Islet precursor cell (in vitro differentiated cells): ENCODE data around the gene TM4SF4.

ENCODE experiments used
- DNase-seq: peaks from one replicate; pipeline ENCODE4 v3.0.0-alpha.2; 2018

TM4SF4 gene

DNA sequence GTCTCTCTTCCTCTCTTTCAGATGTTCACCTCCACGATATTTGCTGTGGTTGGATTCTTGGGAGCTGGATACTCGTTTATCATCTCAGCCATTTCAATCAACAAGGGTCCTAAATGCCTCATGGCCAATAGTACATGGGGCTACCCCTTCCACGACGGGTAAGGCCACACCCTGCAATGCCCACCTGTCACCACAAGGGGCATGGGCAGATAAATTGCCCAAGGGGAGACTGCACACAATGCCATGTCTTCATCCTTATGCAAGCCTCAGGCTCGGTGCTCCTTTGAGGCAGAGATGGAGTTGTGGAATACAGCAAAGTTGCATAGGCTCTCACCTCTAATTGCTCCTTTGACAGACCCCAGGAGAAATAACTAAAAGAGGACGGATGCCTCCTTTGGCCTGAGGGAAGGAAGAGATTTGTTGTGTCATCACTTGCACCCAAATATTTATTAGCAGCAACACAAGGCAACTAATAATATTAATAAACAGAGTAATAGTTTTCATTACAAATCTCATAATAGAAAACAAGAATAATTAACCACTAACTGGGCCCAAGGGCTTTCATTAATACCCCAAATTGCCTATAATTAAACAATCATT, 13.2 kb downstream of the TM4SF4 start:
- no peak for DNase-seq

GRCh38 chr3:149489060-149489690, 14.7 kb downstream of the TM4SF4 start:
- DNase-seq: no peak

- no peak for DNase-seq
Observed at GRCh38 chr3:149490260-149490971, 15.9 kb downstream of the TM4SF4 start.

DNA sequence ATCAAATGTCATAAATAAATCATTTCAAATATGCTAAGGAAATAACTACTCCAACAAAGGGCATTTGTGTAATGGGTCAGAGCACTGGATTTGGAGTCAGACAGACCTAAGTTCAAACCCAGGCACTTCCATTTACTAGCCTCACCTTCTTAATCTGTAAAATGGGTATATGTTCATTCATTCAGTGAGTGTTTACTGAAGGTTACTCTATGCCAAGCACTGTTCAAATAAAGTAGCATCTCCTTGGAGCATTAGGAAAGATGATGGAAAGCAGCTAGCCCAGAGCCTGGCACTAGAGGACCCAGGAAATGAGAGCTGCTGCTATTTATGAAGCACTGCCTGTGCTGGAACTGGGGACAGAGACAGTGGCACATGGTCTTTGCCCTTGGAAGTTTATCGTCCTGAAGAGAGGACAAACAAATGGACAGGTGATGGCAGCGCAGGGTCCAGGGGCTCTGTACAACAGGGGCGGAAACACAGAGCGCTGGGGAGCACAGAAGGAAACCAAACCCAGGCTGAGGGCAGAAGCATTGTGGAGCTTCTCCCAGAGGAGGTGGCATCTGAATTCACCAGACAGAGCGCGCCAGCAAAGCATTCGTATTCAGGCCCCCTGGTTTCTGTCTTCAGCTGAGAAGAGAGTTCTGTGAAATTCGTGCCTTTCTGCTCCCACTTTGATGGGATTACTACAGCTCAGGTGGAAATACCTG, 19.0 kb downstream of the TM4SF4 start:
- DNase-seq: no peak

DNA sequence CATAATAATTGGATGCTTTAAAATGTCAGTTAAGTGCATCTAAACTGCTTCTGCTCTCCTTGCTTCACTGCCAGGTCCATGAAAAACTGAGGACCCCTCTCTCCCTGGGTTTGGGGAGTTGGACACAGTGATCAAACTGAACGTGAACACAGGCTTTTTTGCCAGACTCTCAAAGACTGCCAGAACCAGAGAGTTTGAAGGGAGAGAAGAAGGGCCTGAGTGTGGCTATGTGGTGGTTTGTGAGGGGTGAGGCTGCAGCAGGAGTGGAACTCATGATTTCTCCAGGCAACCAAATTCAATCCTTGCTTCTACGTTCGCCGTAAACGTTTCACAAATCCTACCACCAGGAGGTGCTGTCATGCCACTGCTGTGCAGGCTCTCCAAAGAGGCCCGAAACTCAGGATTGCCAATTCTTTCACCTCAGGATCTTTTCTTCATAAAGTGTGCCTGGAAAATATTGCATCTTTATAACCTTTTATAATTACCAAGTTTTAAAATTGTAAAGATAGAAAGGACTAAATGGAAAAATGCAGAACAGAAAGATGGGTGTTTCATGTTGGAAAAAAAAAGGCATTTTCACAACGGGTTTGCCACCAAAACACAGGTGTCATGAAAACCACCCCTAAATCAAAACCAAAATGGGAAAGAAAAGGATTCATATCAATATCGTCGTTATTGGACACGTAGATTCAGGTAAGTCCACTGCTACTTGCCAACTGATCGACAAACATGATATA, 19.7 kb downstream of the TM4SF4 start:
- peak; percentile 84 for DNase-seq

DNA sequence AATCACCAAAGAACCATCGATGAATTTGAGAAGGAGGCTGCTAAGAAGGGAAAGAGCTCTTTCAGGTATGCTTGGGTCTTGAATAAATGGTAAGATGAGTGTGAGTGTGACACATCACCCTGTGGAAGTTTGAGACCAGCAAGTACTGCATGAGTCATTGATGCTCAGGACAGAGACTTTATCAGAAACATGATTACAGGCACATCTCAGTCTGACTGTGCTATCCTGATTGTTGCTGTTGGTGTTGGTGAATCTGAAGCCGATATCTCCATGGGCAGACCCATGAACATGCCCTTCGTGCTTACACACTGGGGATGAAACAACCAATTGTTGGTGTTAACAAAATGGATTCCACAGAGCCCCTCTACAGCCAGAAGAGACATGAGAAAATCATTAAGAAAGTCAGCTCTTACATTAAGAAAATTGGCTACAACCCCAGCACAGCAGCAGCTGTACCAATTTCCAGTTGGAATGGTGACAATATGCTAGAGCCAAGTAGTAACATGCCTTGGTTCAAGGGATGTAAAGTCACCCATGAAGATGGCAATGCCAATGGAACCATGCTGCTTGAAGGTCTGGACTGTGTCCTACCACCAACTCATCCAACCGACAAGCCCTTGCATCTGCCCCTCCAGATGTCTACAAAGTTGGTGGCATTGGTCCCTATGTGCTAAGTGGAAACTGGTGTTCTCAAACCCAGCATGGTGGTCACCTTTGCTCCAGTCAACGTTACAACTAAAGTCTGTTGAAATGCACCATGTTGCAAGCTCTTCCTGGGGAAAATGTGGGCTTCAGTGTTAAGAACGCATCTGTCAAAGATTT, 20.5 kb downstream of the TM4SF4 start:
- no peak for DNase-seq

GRCh38 chr3:149495581-149496125, 21.2 kb downstream of the TM4SF4 start:
- DNase-seq: no peak

- DNase-seq: no peak
Observed at GRCh38 chr3:149496891-149497290, 22.4 kb downstream of the TM4SF4 start.

DNA sequence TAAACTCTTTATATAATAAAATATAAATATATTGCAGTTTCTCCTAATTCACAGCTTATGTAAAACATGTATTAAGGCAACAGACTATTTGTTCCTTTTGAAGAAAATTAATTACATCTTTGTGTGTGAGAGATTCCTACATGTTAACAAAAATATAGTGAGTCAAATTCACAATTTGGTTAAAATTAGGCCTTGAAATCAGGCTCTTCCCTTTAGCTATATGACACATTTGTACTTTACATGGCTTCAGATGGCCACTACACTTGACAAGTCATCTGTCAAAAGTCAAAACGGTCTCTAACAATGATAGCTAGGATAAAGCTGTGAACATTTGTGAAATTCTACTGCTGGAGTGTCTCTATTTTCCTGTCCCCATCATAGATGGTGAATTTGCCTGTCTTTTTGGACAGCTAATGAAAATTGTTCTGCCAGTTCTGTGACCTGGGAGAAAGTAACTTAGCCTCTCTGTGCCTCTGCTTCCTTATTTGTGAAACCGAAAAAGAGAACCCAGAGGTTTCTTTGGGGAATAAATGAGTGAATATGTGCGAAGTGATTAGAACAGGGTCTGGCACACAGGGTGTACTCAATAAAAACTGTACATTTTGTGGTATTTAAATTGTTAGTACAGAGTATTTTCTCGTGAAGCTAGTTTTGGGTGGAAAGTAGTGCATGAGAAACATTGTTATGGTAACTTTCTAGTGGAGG, 23.6 kb downstream of the TM4SF4 start:
- DNase-seq: no peak

DNA sequence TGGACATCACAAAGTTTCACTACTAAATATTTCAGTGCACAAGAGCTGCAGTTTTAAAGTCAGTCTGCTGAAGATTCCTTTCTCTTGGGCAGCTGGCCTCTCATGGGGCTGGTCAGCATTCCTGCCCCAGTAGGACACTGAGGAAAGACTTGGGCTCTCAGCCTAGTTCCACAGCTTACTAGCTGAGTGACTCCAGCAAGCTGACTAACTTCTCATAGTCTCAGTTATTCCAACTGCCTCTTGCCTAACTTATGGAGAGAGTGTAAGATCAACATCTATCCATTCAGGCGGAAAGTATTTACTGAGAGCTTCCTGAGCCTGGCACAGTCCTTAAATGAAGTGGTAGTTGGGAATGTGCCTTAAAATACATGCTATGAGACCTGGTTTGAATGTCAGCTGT, 27.0 kb downstream of the TM4SF4 start:
- no peak for DNase-seq

DNA sequence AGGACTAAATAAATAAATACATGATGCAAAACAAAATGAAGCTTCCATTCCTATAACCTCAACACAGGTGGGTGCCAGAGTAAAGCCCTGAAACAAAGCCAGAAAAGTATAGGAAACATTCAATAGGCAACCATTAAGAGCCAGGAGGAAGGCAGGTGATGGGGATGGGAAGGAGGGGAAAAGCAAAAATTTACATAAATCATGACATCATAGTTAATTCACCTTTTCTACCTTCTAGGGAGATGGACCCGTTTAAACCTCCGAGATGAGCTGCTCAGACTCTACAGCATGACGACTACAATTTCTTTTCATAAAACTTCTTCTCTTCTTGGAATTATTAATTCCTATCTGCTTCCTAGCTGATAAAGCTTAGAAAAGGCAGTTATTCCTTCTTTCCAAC, 27.9 kb downstream of the TM4SF4 start:
- DNase-seq: no peak

- DNase-seq: no peak
Observed at GRCh38 chr3:149506540-149506939, 32.0 kb downstream of the TM4SF4 start.

DNA sequence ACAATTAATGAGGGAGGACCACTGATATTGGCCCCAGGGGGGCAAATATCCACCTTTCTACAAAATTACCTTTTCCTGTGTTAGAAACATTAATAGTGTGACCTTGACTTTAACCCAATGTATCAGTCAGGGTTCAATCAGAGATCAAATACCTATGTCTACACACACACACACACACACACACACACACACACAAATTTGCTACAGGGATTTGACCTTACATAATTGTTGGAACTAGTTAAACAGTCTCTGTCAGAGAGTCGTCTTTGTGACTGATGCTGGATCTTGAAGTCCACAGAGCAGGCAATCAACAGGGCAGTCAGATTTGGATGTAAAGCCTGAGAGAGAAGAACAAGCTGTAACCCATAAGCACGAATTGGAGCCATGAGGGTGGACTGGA, 32.5 kb downstream of the TM4SF4 start:
- DNase-seq: no peak

DNA sequence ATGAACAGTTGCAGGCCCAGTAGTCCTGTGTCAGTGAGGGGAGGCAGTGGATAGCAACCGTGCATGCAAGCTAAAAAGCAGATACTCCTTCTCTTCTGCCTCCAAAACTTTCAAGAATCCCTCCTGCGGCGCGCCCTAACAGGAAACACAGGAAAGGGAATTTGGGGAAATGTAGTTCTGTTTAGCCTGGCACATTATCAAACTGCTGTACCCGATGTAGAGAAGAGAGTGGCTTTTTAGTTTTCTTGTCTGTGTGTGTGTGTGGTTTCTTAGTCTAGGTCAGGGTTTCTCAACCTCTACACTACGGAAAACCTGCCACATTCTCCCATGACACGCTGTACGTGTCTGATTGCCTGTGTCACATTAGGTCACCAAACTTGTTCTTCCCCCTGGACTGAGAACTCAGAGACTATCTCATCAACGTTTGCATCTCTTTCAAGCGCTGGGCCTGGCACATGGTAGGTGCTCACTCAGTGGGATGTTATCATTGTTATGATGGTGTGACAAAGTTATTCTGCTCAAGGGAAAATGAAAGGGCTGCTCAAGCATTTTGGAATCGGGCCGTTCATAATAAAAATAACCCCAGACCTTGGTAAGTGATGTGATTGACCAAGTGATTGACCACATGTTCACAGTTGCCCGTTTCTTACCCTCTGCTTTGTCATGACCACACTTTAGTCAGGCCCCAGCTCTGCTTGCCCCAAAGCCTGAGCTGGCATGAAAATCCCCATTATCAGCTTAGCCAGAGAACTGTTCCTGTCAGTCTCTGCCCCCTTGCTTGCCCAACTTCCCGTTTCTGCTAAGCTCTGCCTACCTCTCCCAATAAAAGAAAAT, 33.2 kb downstream of the TM4SF4 start:
- DNase-seq: peak; percentile 53

DNA sequence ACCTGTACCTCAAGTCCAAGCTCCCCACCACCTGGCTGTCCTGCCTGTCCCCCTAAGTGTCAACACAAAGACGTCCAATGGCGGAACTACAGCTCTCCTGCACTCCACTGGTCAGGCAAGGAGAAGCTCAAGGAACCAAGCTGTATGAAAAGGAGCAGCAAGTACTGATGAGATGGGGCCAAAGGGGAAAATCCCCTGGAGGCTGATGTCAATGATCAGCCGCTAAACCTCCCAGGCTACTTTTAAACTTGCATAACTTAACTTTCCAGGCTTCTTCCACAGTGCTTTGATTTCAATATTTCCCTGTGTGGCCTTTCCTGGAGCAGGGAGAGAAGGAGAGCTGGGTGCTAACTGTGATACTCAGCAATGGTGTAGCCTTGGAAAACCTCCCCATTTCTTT, 35.0 kb downstream of the TM4SF4 start:
- no peak for DNase-seq

DNA sequence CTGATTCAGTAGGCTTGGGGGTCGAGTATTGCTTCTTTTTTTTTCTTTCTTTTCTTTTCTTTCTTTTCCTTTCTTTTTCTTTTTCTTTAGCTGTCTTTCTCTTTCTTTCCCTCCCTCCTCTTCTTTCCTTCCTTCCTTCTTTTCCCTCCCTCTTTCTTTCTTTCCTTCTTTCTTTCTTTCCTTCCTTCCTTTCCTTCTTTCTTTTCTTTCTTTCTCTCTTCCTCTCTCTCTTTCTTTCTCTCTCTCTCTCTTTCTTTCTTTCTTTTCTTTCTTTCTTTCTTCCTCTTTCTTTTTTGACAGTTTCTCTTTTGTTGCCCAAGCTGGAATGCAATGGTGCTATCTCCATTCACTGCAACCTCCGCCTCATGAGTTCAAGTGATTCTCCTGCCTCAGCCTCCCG, 36.0 kb downstream of the TM4SF4 start:
- no peak for DNase-seq

DNA sequence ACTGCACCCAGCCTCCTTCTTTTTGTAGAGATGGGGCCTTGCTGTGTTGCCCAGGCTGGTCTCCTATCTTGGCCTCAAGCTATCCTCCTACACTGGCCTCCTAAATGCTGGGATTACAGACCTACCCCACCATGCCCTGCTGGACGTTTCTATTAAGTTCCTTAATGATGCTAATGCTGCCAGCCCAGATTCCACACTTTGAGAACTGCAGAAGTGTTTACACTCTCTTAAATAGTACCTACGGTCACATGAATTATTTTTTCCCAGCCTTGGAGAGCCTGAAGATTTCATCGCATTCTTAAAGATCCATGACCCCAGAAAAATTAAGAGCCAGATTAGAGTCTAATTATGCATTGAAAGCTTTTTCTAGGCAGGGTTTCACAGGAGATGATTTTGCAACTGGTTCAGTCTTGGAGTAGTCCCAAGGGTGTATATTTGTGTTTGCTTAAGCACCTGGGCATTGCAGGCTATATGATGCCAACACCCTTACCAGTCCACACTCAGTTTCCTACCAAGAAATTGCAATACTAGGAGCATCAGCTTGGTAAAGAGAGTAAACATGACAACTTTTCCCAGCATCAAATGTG, 36.6 kb downstream of the TM4SF4 start:
- no peak for DNase-seq

DNA sequence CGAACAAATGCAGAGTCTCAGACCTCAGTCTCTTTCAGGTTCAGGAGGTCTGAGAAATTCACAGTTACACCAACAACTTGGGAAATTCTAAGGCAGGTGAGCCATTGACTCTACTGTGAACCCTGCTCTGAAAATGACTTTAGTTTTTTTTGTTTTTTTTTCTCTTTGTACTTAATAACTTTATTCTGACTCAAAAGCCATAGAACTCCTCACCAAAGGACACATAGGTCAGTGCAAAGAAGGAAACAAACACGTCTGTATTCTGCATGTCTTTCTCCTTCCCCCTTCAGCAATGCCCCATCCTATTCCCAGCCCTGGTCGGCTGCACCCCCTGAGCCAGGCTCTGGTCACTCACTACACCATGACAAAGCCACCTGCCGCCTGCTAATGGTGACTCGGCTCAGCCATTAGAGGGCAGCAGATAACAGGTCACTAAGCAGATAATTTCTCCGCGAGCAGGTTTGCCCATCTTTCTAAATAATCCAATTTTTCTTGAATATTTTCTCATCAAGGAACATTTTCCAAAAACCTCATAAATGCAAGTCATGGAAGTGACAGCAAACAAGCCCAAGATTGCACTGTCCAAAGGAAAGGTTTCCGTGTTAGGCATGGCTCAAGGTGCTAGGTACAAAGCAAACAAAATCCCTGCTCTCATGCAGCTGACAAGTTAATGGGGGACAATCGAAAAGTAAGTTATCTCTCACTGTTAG, 37.7 kb downstream of the TM4SF4 start:
- DNase-seq: peak; percentile 84

GRCh38 chr3:149514471-149514870, 40.0 kb downstream of the TM4SF4 start:
- no peak for DNase-seq
